Natural killer cell (primary cell): Measurements from ENCODE around the gene FIBCD1. TPM values are rescaled to one million over a fixed set of nuclear protein-coding genes. Genes with fewer than 3 reads are reported as not detected.

Source experiments
- ATAC-seq, 3 donors: fragments of 150-1000 bp in 2 of 3; fragments of 200-7000 bp in 1 of 3; cut with Tn5 transposase; 1 replicate in 1 of 3; 2 replicates in 2 of 3; pipeline ENCODE4 v1.10.0; 2021; ENCODE audit warnings: mild to moderate bottlenecking in 2 of 3, moderate library complexity in 2 of 3
- DNase-seq, 2 donors: peaks; one replicate each; pipeline versions ENCODE4 v3.0.0 to v3.0.0-alpha.2; 2013 to 2021; ENCODE audit warnings: mixed read lengths in 1 of 2
- H3K27ac ChIP-seq: one replicate; pipeline ENCODE4 v1.5.1; 2013; ENCODE audit warnings: mild to moderate bottlenecking, low read length
- H3K27me3 ChIP-seq: one replicate; pipeline ENCODE4 v1.6.1; 2013; ENCODE audit warnings: low read length; ENCODE audit not compliant: control insufficient read depth, insufficient read depth
- H3K36me3 ChIP-seq: one replicate; pipeline ENCODE4 v1.6.1; 2013; ENCODE audit warnings: low read length; ENCODE audit not compliant: control insufficient read depth, insufficient read depth
- H3K4me1 ChIP-seq: one replicate; pipeline ENCODE4 v1.6.1; 2013; ENCODE audit warnings: low read length; ENCODE audit not compliant: control insufficient read depth, insufficient read depth
- H3K4me3 ChIP-seq: one replicate; pipeline ENCODE4 v1.5.1; 2013; ENCODE audit warnings: low read length
- H3K9me3 ChIP-seq: one replicate; pipeline ENCODE4 v1.6.1; 2013; ENCODE audit warnings: low read length; ENCODE audit not compliant: control insufficient read depth, insufficient read depth
- H3K27ac Mint-ChIP-seq, 2 donors: one replicate each; pipeline ENCODE4 v1.8.0; 2022; ENCODE audit warnings: mild to moderate bottlenecking in 2 of 2, mixed read lengths in 2 of 2, moderate library complexity in 1 of 2
- H3K27me3 Mint-ChIP-seq, 2 donors: one replicate each; pipeline ENCODE4 v1.8.0; 2022; ENCODE audit warnings: low read depth in 2 of 2, mixed read lengths in 2 of 2
- H3K36me3 Mint-ChIP-seq: one replicate; pipeline ENCODE4 v1.8.0; 2022; ENCODE audit warnings: mixed read lengths
- H3K4me1 Mint-ChIP-seq, 2 donors: one replicate each; pipeline ENCODE4 v1.8.0; 2022; ENCODE audit warnings: mixed read lengths in 2 of 2
- H3K4me3 Mint-ChIP-seq: one replicate; pipeline ENCODE4 v1.8.0; 2022; ENCODE audit warnings: mild to moderate bottlenecking, moderate library complexity, mixed read lengths
- H3K9me3 Mint-ChIP-seq, 2 donors: one replicate each; pipeline ENCODE4 v1.8.0; 2022; ENCODE audit warnings: mixed read lengths in 2 of 2
- WGBS: methylation state at CpG from one replicate; pipeline ENCODE4 v1.1.7; 2013; ENCODE audit warnings: missing lambda C conversion rate; ENCODE audit not compliant: insufficient coverage; 5-methylcytosine and 5-hydroxymethylcytosine counted together
- intact Hi-C: fragments of 100-400 bp; cut with micrococcal nuclease; formaldehyde crosslinking; loops from one replicate; pipeline ENCODE4 v1.14.2; 2022
- total RNA-seq, 4 donors: library from RNA; stranded (reverse); fragments of 120-200 nt in 1 of 4; gene quantifications; one replicate each; pipeline versions ENCODE4 v1.2.3 to v1.2.4, GENCODE V29; 2013 to 2022
- TF ChIP-seq, protein P1 (sequence below): fragments of 200-600 bp; IDR thresholded peaks from one replicate; pipeline ENCODE4 v1.8.0; 2022; ENCODE audit warnings: antibody characterized with exemption

The FIBCD1 gene
- total RNA-seq, 3 donors from 2014 or later (not counting 1 experiment from before 2014, with no cell fraction given): not detected

DNA sequence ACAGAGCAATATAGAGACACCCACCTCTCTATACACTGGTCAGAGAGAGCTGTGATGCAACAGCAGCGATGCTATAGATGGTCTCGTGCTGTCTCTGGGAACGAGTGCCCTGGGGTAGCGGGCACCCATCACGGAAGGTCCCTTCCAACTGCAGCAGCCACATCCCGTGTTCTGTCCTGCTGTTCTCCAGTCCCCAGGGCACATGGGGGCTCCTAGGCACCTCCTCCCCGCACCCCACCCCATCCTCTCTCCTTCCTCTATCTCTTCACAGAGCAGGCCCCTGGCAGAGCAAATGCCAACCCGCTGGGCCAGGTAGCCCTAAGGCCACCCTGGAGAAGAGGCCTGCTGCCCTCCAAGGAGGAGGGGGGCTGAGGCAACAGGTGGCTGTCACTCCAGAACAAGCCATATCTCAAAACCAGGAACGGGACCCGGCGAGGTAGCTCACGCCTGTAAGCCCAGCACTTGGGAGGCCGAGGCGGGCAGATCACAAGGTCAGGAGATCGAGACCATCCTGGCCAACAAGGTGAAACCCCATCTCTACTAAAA, 8.2 kb downstream of the FIBCD1 start:
- Histone ChIP-seq H3K4me1 (no peaks in the 10 kb centered on the region), H3K27ac (no peak overlapping the region), H3K27me3 (peaks cover 4% of the 10 kb centered on the region), H3K4me3 (no peak overlapping the region), H3K9me3 (no peaks in the 10 kb centered on the region), H3K36me3 (no peaks in the 10 kb centered on the region)
- Mint-ChIP-seq H3K27ac (no peak overlapping the region), H3K4me1 (peaks cover 0 to 10% of the 10 kb centered on the region in 2 donors), H3K4me3 (no peak overlapping the region), H3K36me3 (no peaks in the 10 kb centered on the region), H3K27me3 (peaks cover 22 to 33% of the 10 kb centered on the region in 2 donors), H3K9me3 (no peaks in the 10 kb centered on the region)
- DNase-seq (no peak), ATAC-seq (peak in 1 of 3 donors; percentile 9)
- WGBS: 83% methylated on average over 15 of the region's 15 CpGs
- intact Hi-C loops: no loop called here
- TF ChIP-seq, protein P1, sequence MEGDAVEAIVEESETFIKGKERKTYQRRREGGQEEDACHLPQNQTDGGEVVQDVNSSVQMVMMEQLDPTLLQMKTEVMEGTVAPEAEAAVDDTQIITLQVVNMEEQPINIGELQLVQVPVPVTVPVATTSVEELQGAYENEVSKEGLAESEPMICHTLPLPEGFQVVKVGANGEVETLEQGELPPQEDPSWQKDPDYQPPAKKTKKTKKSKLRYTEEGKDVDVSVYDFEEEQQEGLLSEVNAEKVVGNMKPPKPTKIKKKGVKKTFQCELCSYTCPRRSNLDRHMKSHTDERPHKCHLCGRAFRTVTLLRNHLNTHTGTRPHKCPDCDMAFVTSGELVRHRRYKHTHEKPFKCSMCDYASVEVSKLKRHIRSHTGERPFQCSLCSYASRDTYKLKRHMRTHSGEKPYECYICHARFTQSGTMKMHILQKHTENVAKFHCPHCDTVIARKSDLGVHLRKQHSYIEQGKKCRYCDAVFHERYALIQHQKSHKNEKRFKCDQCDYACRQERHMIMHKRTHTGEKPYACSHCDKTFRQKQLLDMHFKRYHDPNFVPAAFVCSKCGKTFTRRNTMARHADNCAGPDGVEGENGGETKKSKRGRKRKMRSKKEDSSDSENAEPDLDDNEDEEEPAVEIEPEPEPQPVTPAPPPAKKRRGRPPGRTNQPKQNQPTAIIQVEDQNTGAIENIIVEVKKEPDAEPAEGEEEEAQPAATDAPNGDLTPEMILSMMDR: no peak

DNA sequence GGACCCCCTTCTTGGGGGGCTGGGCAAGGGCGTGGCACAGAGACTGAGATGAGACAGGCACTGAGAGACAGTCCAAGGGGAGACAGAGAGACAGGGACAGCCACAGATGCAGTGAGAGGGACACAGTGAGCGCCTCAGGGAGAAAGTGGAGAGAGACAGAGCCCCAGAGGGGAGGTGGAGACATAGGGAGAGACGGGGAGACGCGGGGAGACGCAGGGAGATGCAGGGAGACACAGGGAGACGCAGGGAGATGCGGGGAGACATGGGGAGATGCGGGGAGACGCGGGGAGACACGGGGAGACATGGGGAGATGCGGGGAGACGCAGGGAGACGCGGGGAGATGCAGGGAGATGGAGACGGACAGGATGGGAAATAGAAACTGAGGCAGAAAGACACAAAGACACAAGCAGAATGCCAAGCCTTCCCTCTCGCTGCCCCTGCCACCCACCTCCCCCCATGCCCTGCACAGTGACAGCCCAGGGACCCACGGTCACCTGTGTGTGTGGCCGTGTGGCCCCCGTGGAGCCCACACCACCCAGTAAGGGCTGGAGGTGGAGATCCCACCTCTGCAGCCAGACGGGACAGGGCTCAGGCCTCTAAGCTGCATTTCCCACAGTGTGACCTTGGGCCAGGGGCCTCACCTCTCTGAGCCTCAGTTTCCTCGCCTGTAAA, 8.8 kb downstream of the FIBCD1 start:
- H3K27me3 ChIP-seq: peaks cover 4% of the 10 kb centered on the region
- H3K4me3 ChIP-seq: no peak overlapping the region
- TF ChIP-seq, protein P1: no peak
- no peaks in the 10 kb centered on the region for H3K36me3 Mint-ChIP-seq
- H3K27ac Mint-ChIP-seq: no peak overlapping the region
- H3K27me3 Mint-ChIP-seq: peaks cover 21 to 33% of the 10 kb centered on the region in 2 donors
- peak in 1 of 3 donors; percentile 2 for ATAC-seq
- H3K36me3 ChIP-seq: no peaks in the 10 kb centered on the region
- H3K9me3 ChIP-seq: no peaks in the 10 kb centered on the region
- intact Hi-C loops: no loop called here
- no peak overlapping the region for H3K27ac ChIP-seq
- H3K4me3 Mint-ChIP-seq: no peak overlapping the region
- peaks cover 0 to 10% of the 10 kb centered on the region in 2 donors for H3K4me1 Mint-ChIP-seq
- 88% methylated on average over 23 of the region's 23 CpGs for WGBS
- no peak for DNase-seq
- no peaks in the 10 kb centered on the region for H3K4me1 ChIP-seq
- H3K9me3 Mint-ChIP-seq: no peaks in the 10 kb centered on the region

DNA sequence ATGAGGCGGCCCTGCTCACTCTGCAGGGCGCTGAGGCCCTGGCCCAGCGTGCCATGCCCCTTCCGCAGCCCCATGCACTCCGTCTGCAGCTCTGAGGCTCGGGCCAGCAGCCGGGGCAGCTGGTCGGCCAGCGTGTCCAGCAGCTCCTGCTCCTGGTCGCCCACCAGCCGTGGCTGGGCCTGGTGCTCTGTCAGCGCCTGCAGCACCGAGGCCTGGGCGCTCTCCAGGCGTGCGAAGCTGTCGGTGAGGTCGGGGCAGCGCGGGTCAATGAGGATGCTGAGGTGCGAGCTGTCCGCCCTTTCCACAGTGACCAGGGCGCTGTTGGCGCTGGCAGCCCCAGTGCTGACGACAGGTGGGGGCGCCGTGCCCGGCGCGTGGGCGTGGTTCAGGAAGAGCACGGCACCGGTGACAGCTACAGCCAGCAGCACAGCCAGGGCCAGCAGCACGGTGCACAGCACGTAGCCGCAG, 9.4 kb downstream of the FIBCD1 start:
- intact Hi-C loops: no loop called here
- ATAC-seq (no peak), DNase-seq (no peak)
- Mint-ChIP-seq H3K36me3 (no peaks in the 10 kb centered on the region), H3K4me1 (peaks cover 0 to 10% of the 10 kb centered on the region in 2 donors), H3K27ac (no peak overlapping the region), H3K27me3 (peaks cover 15 to 29% of the 10 kb centered on the region in 2 donors), H3K9me3 (no peaks in the 10 kb centered on the region), H3K4me3 (no peak overlapping the region)
- TF ChIP-seq, protein P1: no peak
- Histone ChIP-seq H3K4me3 (no peak overlapping the region), H3K4me1 (no peaks in the 10 kb centered on the region), H3K9me3 (no peaks in the 10 kb centered on the region), H3K27me3 (peaks cover 4% of the 10 kb centered on the region), H3K27ac (no peak overlapping the region), H3K36me3 (no peaks in the 10 kb centered on the region)
- 91% methylated on average over 36 of the region's 36 CpGs for WGBS
